Measurements from ENCODE around the gene COX6B2. TPM values are rescaled to one million over a fixed set of nuclear protein-coding genes. Genes with fewer than 3 reads are reported as not detected.

The COX6B2 gene
- total RNA-seq, 2 experiments from 2014 or later, result not detected

- H3K27me3 Mint-ChIP-seq, result no peaks in the 10 kb centered on the region
- no peak for DNase-seq
- peaks cover 49% of the 10 kb centered on the region for H3K36me3 Mint-ChIP-seq (ENCODE audit: low read depth)
- no peaks in the 10 kb centered on the region for H3K9me3 Mint-ChIP-seq
- CTCF ChIA-PET, result interaction anchor here (1.0 to 2.4 kb wide), 3 partner anchors 9 to 108 kb away, joined by 3 to 7 read pairs (median 4); partner anchors contain the start of gene HSPBP1
- H3K4me1 Mint-ChIP-seq, result peaks cover 52% of the 10 kb centered on the region
- POLR2A ChIA-PET, result no interaction called here
- peak overlapping the region; percentile 99 for H3K4me3 Mint-ChIP-seq
- peak overlapping the region; percentile 25 for H3K27ac Mint-ChIP-seq
Observed at GRCh38 chr19:55387736-55388497, 33.4 kb upstream of the COX6B2 start.

GRCh38 chr19:55386493-55386971 lies 32.0 kb upstream of the COX6B2 start:
- no peak for DNase-seq
- ChIA-PET POLR2A (no interaction called here), CTCF (interaction anchor here (0.8 kb wide), 1 partner anchor 268 kb away, joined by 4 read pairs; no protein-coding TSS in a partner anchor)
- Mint-ChIP-seq H3K9me3 (no peaks in the 10 kb centered on the region), H3K27me3 (no peaks in the 10 kb centered on the region), H3K27ac (peak overlapping the region; percentile 96), H3K4me3 (peak overlapping the region; percentile 99), H3K4me1 (peaks cover 65% of the 10 kb centered on the region), H3K36me3 (ENCODE audit: low read depth) (peaks cover 56% of the 10 kb centered on the region)

GRCh38 chr19:55385724-55386492 lies 31.4 kb upstream of the COX6B2 start, which contains the start of gene RPL28:
RPL28 (plus strand) TSS chr19:55385932; CDS start chr19:55386358, 426 bp downstream.
- ChIA-PET POLR2A (interaction anchor here (2.6 kb wide), 1 partner anchor 22 kb away, joined by 12 read pairs; the partner anchor contains the start of gene UBE2S), CTCF (interaction anchor here (0.8 kb wide), 1 partner anchor 268 kb away, joined by 4 read pairs; no protein-coding TSS in a partner anchor)
- peaks cover 67% of the 10 kb centered on the region for H3K4me1 Mint-ChIP-seq
- DNase-seq, result peak; percentile 99
- H3K4me3 Mint-ChIP-seq, result peak within 1 kb of the TSS; percentile 99
- H3K27me3 Mint-ChIP-seq, result no peaks in the 10 kb centered on the region
- no peaks in the 10 kb centered on the region for H3K9me3 Mint-ChIP-seq
- H3K36me3 Mint-ChIP-seq (ENCODE audit: low read depth), result peaks cover 56% of the 10 kb centered on the region
- peak within 1 kb of the TSS; percentile 96 for H3K27ac Mint-ChIP-seq

DNA sequence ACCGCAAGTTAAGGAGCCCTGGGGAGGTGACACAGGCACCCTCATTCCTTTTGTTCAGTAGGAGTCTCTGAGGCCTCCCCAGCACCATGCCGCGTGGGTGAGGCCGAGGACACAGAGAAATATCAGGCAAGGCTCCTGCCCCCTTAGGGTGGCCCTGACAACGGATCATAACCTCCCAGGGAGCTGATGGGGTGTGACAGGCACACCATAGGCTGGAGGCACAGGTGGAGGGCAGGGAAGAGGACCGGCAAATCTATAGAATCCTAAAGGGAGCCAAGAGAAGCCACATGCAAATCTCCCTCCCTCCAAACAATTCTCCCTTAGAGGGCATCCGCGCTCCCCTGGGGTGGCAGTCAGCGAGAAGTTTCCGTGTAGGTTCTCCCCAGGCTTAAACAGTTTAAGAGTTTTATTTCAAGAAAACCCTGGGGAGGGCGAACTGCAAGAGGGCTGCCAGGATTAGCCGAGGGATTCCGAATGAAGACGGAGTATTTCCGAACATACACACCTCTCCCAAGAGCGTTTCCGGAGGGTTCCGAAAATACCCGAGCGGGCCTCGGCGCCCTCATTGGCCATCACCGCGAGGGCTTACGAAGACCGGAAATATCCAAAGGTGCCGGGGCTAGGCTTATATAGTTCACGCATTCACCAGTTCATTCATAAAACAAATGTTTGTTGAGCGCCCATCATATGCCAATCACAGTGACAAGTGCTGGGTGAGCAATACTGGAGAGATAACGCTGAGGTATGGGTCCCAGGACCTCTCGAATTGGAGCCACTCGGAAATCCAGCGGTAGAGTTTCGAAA lies 30.6 kb upstream of the COX6B2 start:
- H3K4me1 Mint-ChIP-seq, result peaks cover 61% of the 10 kb centered on the region
- peak; percentile 98 for DNase-seq
- H3K4me3 Mint-ChIP-seq, result peak overlapping the region; percentile 99
- H3K36me3 Mint-ChIP-seq (ENCODE audit: low read depth), result peaks cover 53% of the 10 kb centered on the region
- POLR2A ChIA-PET, result interaction anchor here (0.6 to 2.6 kb wide), 3 partner anchors 22 to 244 kb away, joined by 3 to 12 read pairs (median 5); partner anchors contain the start of genes PPP6R1 and UBE2S
- H3K27ac Mint-ChIP-seq, result peak overlapping the region; percentile 96
- CTCF ChIA-PET, result interaction anchor here (0.9 to 1.5 kb wide), 7 partner anchors 10 to 84 kb away, joined by 3 to 5 read pairs (median 3); no protein-coding TSS in a partner anchor
- no peaks in the 10 kb centered on the region for H3K27me3 Mint-ChIP-seq
- H3K9me3 Mint-ChIP-seq, result no peaks in the 10 kb centered on the region

GRCh38 chr19:55384131-55384919 lies 29.8 kb upstream of the COX6B2 start, which contains the start of gene TMEM238:
TMEM238 (minus strand) TSS chr19:55384292; CDS start chr19:55384259, 33 bp downstream.
- ChIA-PET CTCF (interaction anchor here (0.7 to 2.0 kb wide), 16 partner anchors 9 to 269 kb away, joined by 3 to 8 read pairs (median 4); no protein-coding TSS in a partner anchor), POLR2A (interaction anchor here (0.6 to 2.6 kb wide), 4 partner anchors 21 to 243 kb away, joined by 3 to 12 read pairs (median 4); partner anchors contain the start of genes PPP6R1 and UBE2S)
- DNase-seq, result peak; percentile 45
- H3K27me3 Mint-ChIP-seq, result no peaks in the 10 kb centered on the region
- peak within 1 kb of the TSS; percentile 99 for H3K4me3 Mint-ChIP-seq
- no peaks in the 10 kb centered on the region for H3K9me3 Mint-ChIP-seq
- H3K4me1 Mint-ChIP-seq, result peaks cover 54% of the 10 kb centered on the region
- H3K36me3 Mint-ChIP-seq (ENCODE audit: low read depth), result peaks cover 48% of the 10 kb centered on the region
- peak within 1 kb of the TSS; percentile 96 for H3K27ac Mint-ChIP-seq

GRCh38 chr19:55383279-55384130 lies 29.0 kb upstream of the COX6B2 start:
- peaks cover 49% of the 10 kb centered on the region for H3K4me1 Mint-ChIP-seq
- peak overlapping the region; percentile 88 for H3K4me3 Mint-ChIP-seq
- no peaks in the 10 kb centered on the region for H3K9me3 Mint-ChIP-seq
- DNase-seq, result peak; percentile 56
- ChIA-PET POLR2A (interaction anchor here (0.9 to 2.6 kb wide), 4 partner anchors 22 to 124 kb away, joined by 3 to 12 read pairs (median 4); partner anchors contain the start of genes PPP6R1 and UBE2S), CTCF (interaction anchor here (0.6 to 2.0 kb wide), 18 partner anchors 8 to 270 kb away, joined by 3 to 8 read pairs (median 4); no protein-coding TSS in a partner anchor)
- H3K36me3 Mint-ChIP-seq (ENCODE audit: low read depth), result peaks cover 41% of the 10 kb centered on the region
- H3K27me3 Mint-ChIP-seq, result no peaks in the 10 kb centered on the region
- peak overlapping the region; percentile 95 for H3K27ac Mint-ChIP-seq

DNA sequence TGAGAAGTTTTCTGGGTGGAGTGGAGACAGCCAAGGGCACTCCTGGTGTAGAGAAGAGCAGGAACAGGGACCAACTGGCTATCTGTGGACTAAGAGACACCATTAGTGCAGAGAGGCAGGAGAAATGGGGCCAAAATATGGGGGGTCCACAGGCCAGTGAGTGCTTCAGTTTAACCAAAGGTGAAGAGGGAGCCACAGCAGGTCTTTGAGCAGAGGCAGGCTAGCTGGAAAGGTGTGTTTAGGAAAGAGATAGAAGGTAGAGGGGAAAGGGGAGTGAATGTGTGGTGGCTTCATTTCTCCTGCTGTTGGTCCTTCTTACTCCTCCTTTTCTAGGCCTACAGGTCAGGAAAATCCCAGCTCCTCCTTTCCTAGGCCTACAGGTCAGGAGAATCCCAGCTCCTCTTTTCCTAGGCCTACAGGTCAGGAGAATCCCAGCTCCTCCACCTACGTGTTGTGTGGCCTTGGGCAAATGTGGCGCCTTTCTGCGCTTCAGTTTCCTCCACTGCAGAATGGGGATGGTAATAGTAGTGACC lies 28.1 kb upstream of the COX6B2 start:
- no peaks in the 10 kb centered on the region for H3K27me3 Mint-ChIP-seq
- peaks cover 40% of the 10 kb centered on the region for H3K4me1 Mint-ChIP-seq
- no peaks in the 10 kb centered on the region for H3K9me3 Mint-ChIP-seq
- peaks cover 33% of the 10 kb centered on the region for H3K36me3 Mint-ChIP-seq (ENCODE audit: low read depth)
- peak overlapping the region; percentile 88 for H3K4me3 Mint-ChIP-seq
- DNase-seq, result no peak
- ChIA-PET CTCF (interaction anchor here (0.8 to 2.0 kb wide), 8 partner anchors 12 to 85 kb away, joined by 3 to 8 read pairs (median 4); no protein-coding TSS in a partner anchor), POLR2A (interaction anchor here (1.3 kb wide), 1 partner anchor 80 kb away, joined by 3 read pairs; no protein-coding TSS in a partner anchor)
- peak overlapping the region; percentile 95 for H3K27ac Mint-ChIP-seq

- Mint-ChIP-seq H3K27ac (no peak overlapping the region), H3K4me3 (peak overlapping the region; percentile 88), H3K4me1 (peaks cover 34% of the 10 kb centered on the region), H3K27me3 (no peaks in the 10 kb centered on the region), H3K9me3 (no peaks in the 10 kb centered on the region), H3K36me3 (ENCODE audit: low read depth) (peaks cover 27% of the 10 kb centered on the region)
- no peak for DNase-seq
- POLR2A ChIA-PET, result no interaction called here
- CTCF ChIA-PET, result no interaction called here
Observed at GRCh38 chr19:55382013-55382412, 27.5 kb upstream of the COX6B2 start.

- Mint-ChIP-seq H3K27me3 (peaks cover 2% of the 10 kb centered on the region), H3K36me3 (ENCODE audit: low read depth) (peaks cover 14% of the 10 kb centered on the region), H3K4me3 (no peak overlapping the region), H3K27ac (no peak overlapping the region), H3K9me3 (no peaks in the 10 kb centered on the region), H3K4me1 (peaks cover 21% of the 10 kb centered on the region)
- no peak for DNase-seq
- ChIA-PET CTCF (no interaction called here), POLR2A (no interaction called here)
Observed at GRCh38 chr19:55379174-55379573, 24.7 kb upstream of the COX6B2 start.

DNA sequence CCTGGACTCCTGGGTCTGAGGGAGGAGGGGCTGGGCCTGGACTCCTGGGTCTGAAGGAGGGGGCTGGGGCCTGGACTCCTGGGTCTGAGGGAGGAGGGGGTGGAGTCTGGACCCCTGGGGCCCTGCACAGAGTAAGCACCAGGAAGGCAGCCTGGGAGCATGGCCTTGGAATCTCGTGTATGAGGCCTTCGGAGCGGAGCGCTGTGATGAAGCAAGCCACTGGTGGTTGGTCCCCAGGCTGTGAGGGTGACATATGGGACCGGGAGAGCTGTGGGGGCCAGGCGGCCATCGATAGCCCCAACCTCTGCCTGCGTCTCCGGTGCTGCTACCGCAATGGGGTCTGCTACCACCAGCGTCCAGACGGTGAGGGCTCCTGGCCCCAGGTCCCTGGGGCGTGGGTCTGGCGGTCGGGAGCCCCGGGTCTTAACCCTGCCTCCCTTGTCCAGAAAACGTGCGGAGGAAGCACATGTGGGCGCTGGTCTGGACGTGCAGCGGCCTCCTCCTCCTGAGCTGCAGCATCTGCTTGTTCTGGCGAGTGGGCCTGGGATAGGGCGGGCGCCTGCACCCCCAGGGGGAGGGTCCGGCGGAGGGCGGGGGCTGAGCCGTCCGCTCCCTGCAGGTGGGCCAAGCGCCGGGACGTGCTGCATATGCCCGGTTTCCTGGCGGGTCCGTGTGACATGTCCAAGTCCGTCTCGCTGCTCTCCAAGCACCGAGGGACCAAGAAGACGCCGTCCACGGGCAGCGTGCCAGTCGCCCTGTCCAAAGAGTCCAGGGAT lies 23.0 kb upstream of the COX6B2 start:
- ChIA-PET POLR2A (no interaction called here), CTCF (no interaction called here)
- Mint-ChIP-seq H3K4me1 (peaks cover 12% of the 10 kb centered on the region), H3K9me3 (no peaks in the 10 kb centered on the region), H3K27ac (no peak overlapping the region), H3K27me3 (peaks cover 9% of the 10 kb centered on the region), H3K36me3 (ENCODE audit: low read depth) (peaks cover 14% of the 10 kb centered on the region), H3K4me3 (no peak overlapping the region)
- no peak for DNase-seq
